Ectodermal cell (in vitro differentiated cells): ENCODE results near the gene HPCAL4.

Experiments used
- H3K27ac ChIP-seq: 2 replicates; pipeline ENCODE4 v1.7.0; 2013; ENCODE audit warnings: mild to moderate bottlenecking, low read depth, low read length; ENCODE audit not compliant: insufficient read depth, poor library complexity, severe bottlenecking
- H3K27me3 ChIP-seq: 2 replicates; pipeline ENCODE4 v1.7.0; 2013; ENCODE audit warnings: mild to moderate bottlenecking, low read length; ENCODE audit not compliant: insufficient read depth, control insufficient read depth, poor library complexity, severe bottlenecking
- H3K36me3 ChIP-seq: one replicate; pipeline ENCODE4 v1.7.0; 2013; ENCODE audit warnings: low read length; ENCODE audit not compliant: control insufficient read depth, insufficient read depth
- H3K4me1 ChIP-seq: one replicate; pipeline ENCODE4 v1.7.0; 2013; ENCODE audit warnings: low read length; ENCODE audit not compliant: control insufficient read depth, insufficient read depth
- H3K4me3 ChIP-seq: 2 replicates; pipeline ENCODE4 v1.7.0; 2013; ENCODE audit warnings: low read depth, low read length, control low read depth; ENCODE audit not compliant: insufficient read depth
- H3K9me3 ChIP-seq: 2 replicates; pipeline ENCODE4 v1.7.0; 2013; ENCODE audit warnings: mild to moderate bottlenecking, low read length, moderate library complexity; ENCODE audit not compliant: control insufficient read depth
- WGBS, 2 experiments: methylation state at CpG; one replicate each; pipeline ENCODE4 v1.1.7; 2013; ENCODE audit warnings: missing lambda C conversion rate in 2 of 2; 5-methylcytosine and 5-hydroxymethylcytosine counted together

HPCAL4 gene

DNA sequence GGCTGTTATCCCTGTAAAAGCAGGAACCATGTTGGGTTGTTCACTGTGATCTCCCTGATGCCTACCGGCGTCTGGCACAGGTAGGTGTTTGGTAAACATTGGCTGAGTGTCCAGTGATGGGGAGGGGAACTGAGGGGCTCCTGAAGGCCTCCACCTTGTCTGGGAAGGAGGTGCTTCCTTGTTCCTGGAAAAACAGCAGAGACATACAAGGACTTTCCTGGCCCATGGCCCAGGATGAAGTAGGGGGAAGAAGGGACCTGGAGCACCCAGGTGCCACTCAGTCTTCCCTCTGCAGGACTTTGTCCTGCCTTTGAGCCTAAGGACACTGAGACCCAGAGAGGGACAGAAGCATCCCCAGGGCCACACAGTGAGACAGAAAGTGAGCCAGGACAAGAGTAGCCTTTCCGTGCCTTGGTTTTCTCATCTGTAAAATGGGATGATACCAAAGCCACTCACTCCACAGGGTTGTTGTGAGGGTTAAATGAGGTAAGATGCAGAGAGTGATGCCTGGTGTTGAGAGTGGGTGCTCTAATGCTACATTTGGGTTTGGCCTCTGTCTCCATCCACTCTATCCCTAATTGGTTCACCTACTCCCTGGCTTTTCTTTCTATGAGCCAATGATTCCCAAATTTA, 45.7 kb downstream of the HPCAL4 start:
- peaks cover 8% of the 10 kb centered on the region for H3K4me1 ChIP-seq
- H3K4me3 ChIP-seq: no peak overlapping the region
- no peaks in the 10 kb centered on the region for H3K9me3 ChIP-seq
- H3K27me3 ChIP-seq: peaks cover 32% of the 10 kb centered on the region
- 90 to 91% methylated on average over 3 of the region's 3 CpGs for WGBS, 2 experiments
- no peak overlapping the region for H3K27ac ChIP-seq
- no peaks in the 10 kb centered on the region for H3K36me3 ChIP-seq

DNA sequence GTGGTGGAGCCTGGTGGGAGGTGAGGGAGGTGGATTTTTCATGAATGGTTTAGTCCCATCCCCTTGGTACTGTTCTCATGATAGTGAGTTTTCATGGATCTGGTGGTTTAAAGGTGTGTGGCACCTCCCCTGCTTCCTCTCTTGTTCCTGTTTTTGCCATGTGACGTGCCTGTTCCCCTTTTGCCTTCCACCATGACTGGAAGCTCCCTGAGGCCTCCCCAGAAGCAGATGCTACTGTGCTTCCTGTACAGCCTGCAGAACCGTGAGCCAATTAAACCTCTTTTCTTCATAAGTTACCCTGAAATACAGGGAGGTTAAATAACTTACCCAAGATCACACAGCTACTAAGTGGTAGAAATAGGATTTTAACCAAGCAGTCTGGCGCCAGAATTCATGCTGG, 47.5 kb downstream of the HPCAL4 start:
- Histone ChIP-seq H3K4me3 (no peak overlapping the region), H3K36me3 (no peaks in the 10 kb centered on the region), H3K4me1 (peaks cover 8% of the 10 kb centered on the region), H3K9me3 (no peaks in the 10 kb centered on the region), H3K27ac (no peak overlapping the region), H3K27me3 (peaks cover 50% of the 10 kb centered on the region)
- WGBS, 2 experiments: 70 to 79% methylated on average over 3 of the region's 3 CpGs

DNA sequence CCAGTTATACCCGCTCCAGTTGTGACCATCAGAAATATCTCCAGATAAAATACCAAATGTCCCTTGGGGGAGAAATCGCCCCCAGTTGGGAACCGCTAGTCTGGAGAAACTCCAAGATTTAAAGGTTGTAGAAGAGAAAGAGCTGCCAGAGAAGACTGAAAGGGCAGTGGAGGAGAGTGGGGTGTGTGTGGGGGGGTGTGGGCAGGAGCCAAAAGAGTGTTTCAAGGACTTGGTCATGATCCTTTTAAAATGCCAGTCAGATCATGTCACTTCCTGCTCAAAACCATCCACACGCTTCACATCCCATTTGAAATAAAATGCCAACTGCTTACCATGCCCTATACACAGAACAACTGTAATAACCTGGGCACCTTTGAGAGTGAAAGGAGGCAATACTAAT, 48.4 kb downstream of the HPCAL4 start:
- 87 to 94% methylated on average over 4 of the region's 4 CpGs for WGBS, 2 experiments

DNA sequence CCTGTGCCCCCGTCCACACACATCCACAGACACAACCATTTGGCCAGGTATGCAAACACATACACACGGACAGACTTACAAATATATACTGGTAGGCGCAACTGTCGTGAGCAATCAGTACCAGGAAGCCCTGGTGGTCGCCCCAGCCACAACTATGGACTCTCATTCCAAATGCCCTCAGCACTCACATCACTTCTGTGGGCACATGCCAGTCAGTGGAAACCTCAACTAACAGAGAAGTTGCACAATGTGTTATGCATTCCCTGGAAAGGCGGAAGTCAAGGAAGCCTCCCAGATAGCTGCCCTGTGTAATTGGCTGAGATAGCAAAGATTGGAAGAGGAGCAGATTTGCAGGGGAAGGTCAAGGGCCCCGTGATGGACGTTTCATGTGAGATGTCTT, 50.4 kb downstream of the HPCAL4 start:
- Histone ChIP-seq H3K4me3 (no peak overlapping the region), H3K4me1 (peaks cover 7% of the 10 kb centered on the region), H3K36me3 (no peaks in the 10 kb centered on the region), H3K9me3 (no peaks in the 10 kb centered on the region), H3K27ac (no peak overlapping the region), H3K27me3 (peaks cover 74% of the 10 kb centered on the region)
- 90 to 92% methylated on average over 8 of the region's 8 CpGs for WGBS, 2 experiments

More for the DNA sequence above, 48.4 kb downstream of the HPCAL4 start:
- Histone ChIP-seq H3K27ac (no peak overlapping the region), H3K4me3 (no peak overlapping the region), H3K36me3 (no peaks in the 10 kb centered on the region), H3K27me3 (peaks cover 59% of the 10 kb centered on the region), H3K9me3 (no peaks in the 10 kb centered on the region), H3K4me1 (peaks cover 8% of the 10 kb centered on the region)

DNA sequence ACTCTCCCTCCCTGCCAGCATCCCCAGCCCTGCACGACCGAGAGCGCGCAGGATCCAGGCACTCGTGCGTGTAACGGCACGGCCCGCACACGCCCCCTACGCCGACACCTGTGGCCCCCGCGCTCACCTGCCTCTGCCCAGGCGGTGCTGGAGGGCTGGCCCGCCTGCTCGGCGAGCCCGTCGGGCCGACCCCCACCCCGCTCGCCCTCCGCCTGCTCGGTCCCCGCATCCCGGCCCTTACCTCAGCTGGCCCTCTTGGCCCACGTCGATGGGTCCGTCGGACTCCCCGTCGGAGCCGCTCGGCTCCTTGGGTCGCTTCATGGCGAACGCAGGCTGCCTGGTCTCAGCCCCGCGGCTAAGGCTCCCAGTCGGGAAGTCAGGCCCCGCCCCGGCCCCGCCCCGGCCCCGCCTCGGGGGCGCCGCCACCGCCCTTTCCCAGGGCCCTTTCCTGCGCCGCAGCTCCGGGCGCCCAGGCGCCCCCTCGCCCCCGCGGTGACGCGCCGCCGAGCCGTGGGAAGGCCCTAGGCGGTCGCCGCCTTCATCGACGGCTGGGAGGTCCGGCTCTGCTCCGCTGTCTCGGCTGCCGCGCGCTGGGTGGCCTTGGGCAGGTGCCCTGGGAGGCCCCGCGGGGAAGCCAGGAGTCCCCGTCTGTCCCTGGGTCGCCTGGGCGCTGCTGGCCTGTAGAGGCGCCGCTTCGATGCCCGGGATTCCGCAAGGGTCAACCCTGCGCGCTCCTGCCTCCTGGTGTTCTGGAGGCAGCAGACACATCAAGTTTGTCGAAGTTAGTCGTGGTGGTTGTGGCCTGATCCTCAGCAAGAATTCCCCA, 51.7 kb downstream of the HPCAL4 start, which contains the start of gene HEYL:
TSS of gene HEYL (minus strand) at position 339 of the 826 bp plus-strand sequence. CDS start at position 321, 18 bp downstream.
- no peak within 1 kb of the TSS for H3K27ac ChIP-seq
- peak within 1 kb of the TSS; percentile 49 for H3K4me3 ChIP-seq
- H3K9me3 ChIP-seq: no peaks in the 10 kb centered on the region
- H3K36me3 ChIP-seq: no peaks in the 10 kb centered on the region
- 4% methylated on average over 88 of the region's 88 CpGs for WGBS, 2 experiments
- peaks cover 79% of the 10 kb centered on the region for H3K27me3 ChIP-seq
- peaks cover 15% of the 10 kb centered on the region for H3K4me1 ChIP-seq

DNA sequence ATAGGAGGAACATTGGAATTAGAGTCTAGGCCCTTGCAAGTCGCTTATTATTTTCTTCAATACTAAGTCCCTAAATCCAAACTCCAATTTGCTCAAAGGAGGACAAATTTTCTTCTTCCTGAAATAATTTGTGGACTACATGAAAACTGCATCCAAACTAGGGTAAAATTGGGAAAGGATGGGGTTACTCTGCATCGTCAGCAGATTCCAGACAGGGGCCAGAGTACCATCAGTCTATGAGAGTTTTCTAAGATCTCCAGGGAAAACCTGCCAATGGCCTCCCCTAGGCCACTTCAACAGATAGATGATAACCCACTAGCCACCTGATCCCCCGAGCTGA, 52.3 kb downstream of the HPCAL4 start:
- H3K4me1 ChIP-seq: peaks cover 15% of the 10 kb centered on the region
- H3K27me3 ChIP-seq: peaks cover 79% of the 10 kb centered on the region
- H3K4me3 ChIP-seq: peak overlapping the region; percentile 49
- H3K9me3 ChIP-seq: no peaks in the 10 kb centered on the region
- no peaks in the 10 kb centered on the region for H3K36me3 ChIP-seq
- H3K27ac ChIP-seq: no peak overlapping the region
- 58 to 62% methylated on average over 3 of the region's 3 CpGs for WGBS, 2 experiments

DNA sequence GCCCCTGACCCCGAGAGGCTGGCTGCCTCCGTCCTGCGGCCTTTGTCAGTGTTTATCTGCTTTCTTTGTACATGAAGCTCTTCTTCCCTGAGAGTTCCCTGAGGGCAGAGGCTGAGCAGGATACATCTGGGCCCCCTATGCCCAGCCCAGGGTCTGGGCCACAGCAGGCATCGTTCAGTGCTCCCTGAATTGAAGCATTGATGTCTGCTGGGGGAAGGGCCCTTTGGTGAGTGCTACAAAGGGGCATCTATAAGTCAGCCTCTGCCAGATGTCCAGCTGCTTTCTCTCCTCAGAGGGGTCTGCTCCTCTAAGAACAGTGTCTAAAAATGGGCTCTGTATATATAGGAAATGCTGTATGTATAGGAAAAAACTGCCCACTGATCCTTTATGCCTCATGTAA, 53.9 kb downstream of the HPCAL4 start:
- Histone ChIP-seq H3K4me3 (no peak overlapping the region), H3K36me3 (no peaks in the 10 kb centered on the region), H3K27ac (no peak overlapping the region), H3K27me3 (peaks cover 75% of the 10 kb centered on the region), H3K9me3 (no peaks in the 10 kb centered on the region), H3K4me1 (peaks cover 21% of the 10 kb centered on the region)
- 67 to 69% methylated on average over 4 of the region's 4 CpGs for WGBS, 2 experiments

DNA sequence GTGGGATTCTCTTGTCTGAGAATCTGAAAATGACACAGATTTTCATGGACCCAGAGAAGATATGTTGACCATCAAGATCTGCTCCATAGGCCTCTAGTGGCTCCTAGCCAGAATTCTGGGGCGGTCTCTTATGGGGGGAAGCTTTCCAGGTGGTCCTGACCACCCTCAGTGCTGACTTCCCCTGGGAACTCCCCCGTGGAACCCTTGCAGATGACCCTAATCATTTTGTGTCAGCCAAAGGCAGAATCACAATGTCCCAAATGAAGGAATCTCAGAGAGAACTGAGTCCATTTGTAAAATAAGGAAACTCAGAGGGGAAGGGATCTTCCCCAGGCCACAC, 55.4 kb downstream of the HPCAL4 start:
- no peaks in the 10 kb centered on the region for H3K9me3 ChIP-seq
- H3K36me3 ChIP-seq: no peaks in the 10 kb centered on the region
- no peak overlapping the region for H3K27ac ChIP-seq
- WGBS, 2 experiments: 60% methylated on average over 2 of the region's 2 CpGs
- H3K4me1 ChIP-seq: peaks cover 25% of the 10 kb centered on the region
- H3K4me3 ChIP-seq: no peak overlapping the region
- H3K27me3 ChIP-seq: peaks cover 69% of the 10 kb centered on the region

DNA sequence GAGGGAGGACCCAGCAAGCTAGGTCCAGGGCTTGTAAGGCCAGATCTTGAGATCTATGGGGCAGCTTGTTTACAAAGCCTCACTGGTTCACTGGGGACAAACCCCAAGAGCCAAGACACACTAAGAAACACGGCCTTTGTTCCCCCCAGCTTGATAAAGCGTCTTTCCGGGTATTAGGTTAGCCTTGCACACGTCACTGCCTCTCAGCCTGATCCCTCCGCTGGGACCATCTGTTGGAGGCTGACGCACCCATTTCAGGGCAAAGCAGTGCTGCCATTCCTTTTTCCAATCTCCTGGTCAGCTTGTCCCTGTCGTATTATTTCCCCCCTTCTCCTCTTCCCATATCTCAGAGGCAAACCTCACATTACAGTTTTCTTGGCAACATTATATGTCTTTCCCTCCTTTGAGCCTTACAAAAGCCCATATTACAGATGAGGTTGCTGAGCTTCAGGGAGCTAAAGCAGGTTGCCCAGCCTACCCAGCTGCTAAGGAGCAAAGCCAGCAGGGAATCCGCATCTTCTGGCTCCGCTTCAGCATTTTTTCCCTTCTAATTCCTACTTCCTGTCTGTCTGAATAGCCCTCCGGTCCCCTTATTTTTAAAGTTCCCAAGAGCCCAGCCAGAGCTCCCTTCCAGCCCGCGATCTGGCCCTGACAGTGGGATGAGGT, 55.9 kb downstream of the HPCAL4 start:
- H3K4me3 ChIP-seq: no peak overlapping the region

DNA sequence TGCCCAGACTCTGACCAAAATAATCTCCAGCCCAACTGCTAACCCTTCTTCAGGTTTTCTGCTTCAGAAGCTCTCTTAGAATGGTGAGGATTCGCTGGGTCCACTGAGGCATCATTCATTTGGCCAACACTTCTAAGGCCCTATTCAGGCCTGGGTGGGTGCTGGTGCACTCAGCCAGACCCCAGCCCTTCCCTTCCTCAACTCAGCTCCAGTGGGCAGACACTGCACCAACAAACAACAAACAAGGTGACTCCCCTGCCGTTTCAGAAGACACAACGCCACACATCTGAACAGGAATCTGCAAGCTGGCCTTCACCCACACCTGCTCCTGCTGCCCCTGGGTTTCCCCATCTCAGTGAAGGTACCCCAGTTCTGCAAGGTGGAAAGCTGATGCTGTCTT, 57.8 kb downstream of the HPCAL4 start:
- H3K27ac ChIP-seq: peak overlapping the region; percentile 63
- peaks cover 25% of the 10 kb centered on the region for H3K4me1 ChIP-seq
- peaks cover 54% of the 10 kb centered on the region for H3K27me3 ChIP-seq
- WGBS, 2 experiments: 80 to 89% methylated on average over 3 of the region's 3 CpGs
- peak overlapping the region; percentile 26 for H3K4me3 ChIP-seq
- H3K36me3 ChIP-seq: no peaks in the 10 kb centered on the region
- no peaks in the 10 kb centered on the region for H3K9me3 ChIP-seq

More for the DNA sequence above, 55.9 kb downstream of the HPCAL4 start:
- Histone ChIP-seq H3K4me1 (peaks cover 25% of the 10 kb centered on the region), H3K9me3 (no peaks in the 10 kb centered on the region), H3K36me3 (no peaks in the 10 kb centered on the region), H3K27me3 (peaks cover 64% of the 10 kb centered on the region), H3K27ac (no peak overlapping the region)
- 81 to 83% methylated on average over 12 of the region's 12 CpGs for WGBS, 2 experiments
